Smooth muscle cell of the brain vasculature (primary cell): ENCODE results near the gene MAML3.
"Not testable (repeated sequence)": the region's sequence is repeated elsewhere in the genome, so short reads cannot be mapped to it uniquely, and the experiment has no call there.

Experiments used
- DNase-seq: peaks from one replicate; pipeline ENCODE4 v3.0.0-alpha.2; 2012; ENCODE audit warnings: low read depth, low spot score

Gene MAML3

DNA sequence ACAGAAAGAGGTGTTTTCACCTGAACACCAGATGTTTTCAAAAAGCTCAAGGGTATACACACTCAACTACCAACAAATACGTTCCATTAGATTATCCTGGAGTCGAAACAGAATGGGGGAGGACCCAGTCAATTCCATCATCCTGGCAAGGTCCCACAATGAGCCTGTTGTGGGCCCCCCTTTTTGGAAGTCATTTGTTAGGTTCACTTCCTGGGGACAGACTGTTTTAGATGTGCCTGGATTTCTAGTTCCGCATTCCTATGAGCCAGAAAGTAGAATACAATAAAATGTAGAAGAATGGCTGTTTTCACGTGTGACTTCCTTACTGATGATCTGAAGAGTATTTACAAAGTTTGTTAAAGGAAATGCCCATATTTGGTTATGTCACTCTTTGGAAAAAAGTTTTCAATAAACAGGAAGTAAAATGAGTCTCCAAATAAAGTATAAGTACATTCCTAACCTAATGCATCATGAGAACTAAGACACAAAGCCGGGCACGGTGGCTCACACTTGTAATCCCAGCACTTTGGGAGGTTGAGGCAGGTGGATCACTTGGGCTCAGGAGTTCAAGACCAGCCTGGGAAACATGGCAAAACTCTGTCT lies 192.5 kb downstream of the MAML3 start:
- no peak for DNase-seq

DNA sequence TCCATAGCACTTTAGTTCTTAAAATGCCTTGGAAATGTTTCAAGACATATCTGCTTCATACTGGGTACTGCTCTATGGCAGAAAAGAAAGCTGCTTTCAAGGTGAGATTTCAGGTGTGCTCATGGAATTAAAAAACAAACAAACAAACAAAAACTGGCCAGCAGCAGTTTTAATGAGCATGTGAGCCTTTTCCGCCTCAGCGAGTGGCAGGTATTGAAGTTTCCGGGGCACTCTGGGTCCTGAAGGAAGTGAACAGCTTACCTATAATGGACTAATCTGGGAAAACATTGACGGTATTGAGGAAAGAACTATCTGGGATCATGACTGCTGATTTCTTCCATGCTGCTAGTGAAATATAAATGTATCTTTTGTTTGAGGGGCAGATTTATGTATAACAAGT lies 194.6 kb downstream of the MAML3 start:
- no peak for DNase-seq

DNA sequence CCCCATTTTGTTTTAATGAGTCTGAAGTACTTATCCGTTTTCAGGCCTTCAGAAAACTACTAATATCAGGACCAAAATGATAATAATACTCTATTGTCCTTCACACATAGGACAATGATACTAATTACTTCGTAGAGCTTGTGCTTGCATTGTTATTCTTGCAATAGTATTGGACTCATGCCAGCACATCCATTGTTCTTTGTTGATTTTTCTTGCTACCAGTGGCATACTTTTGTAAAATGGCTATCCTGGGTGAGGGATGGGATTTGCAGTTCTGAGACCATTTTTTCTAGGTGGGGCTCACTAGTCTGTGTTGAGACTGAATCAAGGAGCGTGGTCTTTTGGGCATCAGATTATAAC lies 195.3 kb downstream of the MAML3 start:
- DNase-seq, result no peak

- no peak for DNase-seq
These were observed 195.8 kb downstream of the MAML3 start for GRCh38 chr4:139957986-139958738.

DNA sequence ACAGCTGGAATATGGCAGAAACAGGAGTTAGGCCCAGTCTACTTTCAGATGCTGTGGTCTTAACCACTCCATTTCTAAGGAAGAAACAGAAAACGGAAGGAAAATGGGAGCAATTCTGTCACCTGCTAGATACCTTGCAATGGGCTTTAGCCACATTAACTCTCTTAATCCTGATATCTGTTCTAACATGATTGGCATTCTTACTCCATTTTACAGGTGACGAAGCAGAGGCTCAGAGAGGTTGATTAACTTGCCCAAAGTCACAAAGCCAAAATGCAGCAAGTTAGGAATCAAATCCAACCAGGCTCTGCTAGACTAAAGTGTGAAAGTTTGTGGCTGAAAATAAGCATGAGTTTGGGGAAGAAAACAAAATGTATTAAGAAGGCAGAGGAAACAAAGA lies 196.9 kb downstream of the MAML3 start:
- no peak for DNase-seq

GRCh38 chr4:139956507-139957017 lies 197.4 kb downstream of the MAML3 start:
- no peak for DNase-seq

GRCh38 chr4:139955600-139955999 lies 198.4 kb downstream of the MAML3 start:
- no peak for DNase-seq

- no peak for DNase-seq
These were observed 199.5 kb downstream of the MAML3 start for GRCh38 chr4:139954512-139954911.

DNA sequence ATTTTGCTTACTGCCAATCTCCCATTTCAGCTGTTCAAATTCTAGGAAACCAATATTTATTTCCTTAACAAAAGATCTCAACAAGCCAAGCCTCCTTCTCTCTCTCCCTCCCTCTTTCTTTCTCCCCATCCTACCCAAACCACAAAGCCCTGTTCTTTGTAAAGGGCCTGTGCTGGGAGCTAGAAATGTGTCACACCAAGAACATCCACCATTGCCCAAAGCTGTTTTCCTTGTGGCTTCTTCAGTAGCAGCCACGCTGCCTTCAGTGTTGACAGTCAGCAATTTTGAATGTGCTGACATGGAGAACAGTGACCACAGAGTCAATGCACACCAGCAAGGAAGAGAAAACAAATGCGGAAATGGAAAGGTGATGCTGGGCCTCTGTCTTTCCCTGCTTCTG lies 203.0 kb downstream of the MAML3 start:
- DNase-seq, result no peak

- DNase-seq, result no peak
These were observed 203.4 kb downstream of the MAML3 start for GRCh38 chr4:139950568-139950967.

DNA sequence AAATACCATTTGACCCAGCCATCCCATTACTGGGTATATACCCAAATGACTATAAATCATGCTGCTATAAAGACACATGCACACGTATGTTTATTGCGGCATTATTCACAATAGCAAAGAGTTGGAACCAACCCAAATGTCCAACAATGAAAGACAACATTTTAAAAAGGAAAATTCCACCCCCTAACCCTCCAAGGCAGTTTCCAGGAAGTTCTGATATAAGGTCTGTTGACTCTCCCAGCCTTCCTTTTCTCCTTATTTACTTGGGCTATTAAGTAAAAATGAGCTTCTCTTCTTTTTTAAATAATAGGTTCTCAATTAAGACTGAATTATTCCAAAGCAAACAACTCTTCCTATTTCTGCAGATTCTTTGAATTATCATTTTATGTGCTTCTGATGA lies 209.1 kb downstream of the MAML3 start:
- DNase-seq, result not testable (repeated sequence)

GRCh38 chr4:139943277-139943676 lies 210.7 kb downstream of the MAML3 start:
- DNase-seq, result no peak

- no peak for DNase-seq
These were observed 211.7 kb downstream of the MAML3 start for GRCh38 chr4:139942241-139942640.

DNA sequence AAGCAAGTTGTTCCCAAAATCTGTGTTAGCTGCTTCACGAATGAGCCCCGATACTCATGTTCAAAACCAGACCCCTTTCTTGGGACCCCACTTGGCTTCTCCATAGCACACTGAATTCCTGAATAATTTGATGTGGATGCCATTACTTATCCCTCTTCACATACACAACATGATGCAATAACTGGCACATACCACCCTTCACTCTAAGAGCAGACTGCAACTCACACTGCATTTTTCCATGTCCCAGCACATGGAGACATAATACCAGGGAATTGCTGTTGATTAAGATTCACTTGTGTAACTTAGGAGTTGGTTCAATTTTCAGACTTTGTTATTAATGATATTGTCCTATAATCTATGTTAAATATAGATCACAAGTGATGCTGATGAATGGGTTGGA lies 213.4 kb downstream of the MAML3 start:
- DNase-seq, result no peak

DNA sequence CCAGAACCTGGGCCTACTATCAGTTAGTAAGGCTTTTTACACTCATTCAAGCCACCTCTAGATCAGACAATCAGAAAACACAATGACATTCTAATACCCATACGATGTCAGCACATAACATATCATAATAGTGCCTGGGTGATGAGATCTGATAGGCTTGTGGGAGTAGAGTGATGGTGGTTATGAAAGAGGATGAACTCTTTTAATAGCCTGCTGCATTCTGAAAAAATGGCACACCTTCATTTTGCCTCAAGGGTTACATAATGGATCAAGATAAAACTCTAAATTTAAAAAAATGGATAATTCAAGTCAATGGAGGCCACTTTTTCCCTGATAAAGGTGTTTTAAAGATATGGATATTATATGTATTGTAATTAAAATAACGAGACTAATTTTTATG lies 215.6 kb downstream of the MAML3 start:
- no peak for DNase-seq

DNA sequence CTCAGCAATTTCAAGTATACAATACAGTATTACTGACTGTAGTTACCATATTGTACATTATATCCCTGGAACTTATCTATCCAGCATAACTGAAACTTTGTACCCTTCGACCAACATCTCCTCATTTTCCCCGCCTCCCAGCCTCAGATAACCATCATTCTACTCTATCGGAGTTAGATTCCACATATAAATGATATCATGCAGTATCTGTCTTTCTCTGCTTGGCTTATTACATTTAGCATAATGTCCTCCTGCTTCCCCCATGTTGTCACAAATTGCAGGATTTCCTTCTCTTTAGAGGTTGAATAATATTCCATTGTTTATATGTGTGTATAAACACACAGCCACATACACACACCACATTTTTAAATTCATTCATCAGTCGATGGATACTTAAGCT lies 218.1 kb downstream of the MAML3 start:
- no peak for DNase-seq

GRCh38 chr4:139934708-139935195 lies 219.2 kb downstream of the MAML3 start:
- no peak for DNase-seq

GRCh38 chr4:139934057-139934707 lies 219.8 kb downstream of the MAML3 start:
- no peak for DNase-seq

- no peak for DNase-seq
These were observed 220.4 kb downstream of the MAML3 start for GRCh38 chr4:139933541-139933940.

- DNase-seq, result no peak
These were observed 220.9 kb downstream of the MAML3 start for GRCh38 chr4:139933104-139933503.

DNA sequence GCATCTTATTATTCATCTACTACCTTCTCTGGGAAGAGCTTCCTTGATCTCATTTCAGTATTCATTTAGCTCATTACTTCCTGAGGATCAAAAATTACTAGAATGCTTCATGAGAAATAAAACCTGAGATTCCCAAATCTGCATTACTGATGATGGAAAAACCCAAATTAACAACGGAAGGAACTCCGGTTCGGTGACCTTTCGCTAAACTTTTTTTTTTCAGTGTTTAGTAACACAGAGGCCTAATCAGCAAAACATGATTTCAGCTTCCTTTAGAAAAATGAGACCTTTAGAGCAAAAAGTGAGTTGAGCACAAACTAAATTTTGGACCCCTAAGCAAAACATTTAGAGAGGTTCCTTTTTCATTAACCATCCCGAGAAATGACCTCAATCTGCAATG lies 229.2 kb downstream of the MAML3 start:
- DNase-seq, result no peak

GRCh38 chr4:139922406-139923024 lies 231.5 kb downstream of the MAML3 start:
- no peak for DNase-seq
